Gastrocnemius medialis (tissue), 4 donors: ENCODE measurements around the gene ALPP.

ENCODE experiments used
- POLR2A ChIP-seq, 2 donors: fragments of 450-650 bp; IDR thresholded peaks; one replicate each; pipeline ENCODE4 v1.6.1; 2017; ENCODE audit warnings: antibody characterized with exemption in 2 of 2, mild to moderate bottlenecking in 2 of 2, moderate library complexity in 2 of 2
- TF ChIP-seq, protein P1 (sequence below), 5 experiments: fragments of 450-650 bp in 3 of 5; fragments of 200-600 bp in 2 of 5; sonication (generic) in 2 of 5; IDR thresholded peaks in 4 of 5; conservative IDR thresholded peaks in 1 of 5; 1 replicate in 4 of 5; 2 replicates in 1 of 5; pipeline ENCODE4 v1.5.1; 2016 to 2019; ENCODE audit warnings: antibody characterized with exemption in 5 of 5, mild to moderate bottlenecking in 3 of 5, moderate library complexity in 3 of 5

DNA sequence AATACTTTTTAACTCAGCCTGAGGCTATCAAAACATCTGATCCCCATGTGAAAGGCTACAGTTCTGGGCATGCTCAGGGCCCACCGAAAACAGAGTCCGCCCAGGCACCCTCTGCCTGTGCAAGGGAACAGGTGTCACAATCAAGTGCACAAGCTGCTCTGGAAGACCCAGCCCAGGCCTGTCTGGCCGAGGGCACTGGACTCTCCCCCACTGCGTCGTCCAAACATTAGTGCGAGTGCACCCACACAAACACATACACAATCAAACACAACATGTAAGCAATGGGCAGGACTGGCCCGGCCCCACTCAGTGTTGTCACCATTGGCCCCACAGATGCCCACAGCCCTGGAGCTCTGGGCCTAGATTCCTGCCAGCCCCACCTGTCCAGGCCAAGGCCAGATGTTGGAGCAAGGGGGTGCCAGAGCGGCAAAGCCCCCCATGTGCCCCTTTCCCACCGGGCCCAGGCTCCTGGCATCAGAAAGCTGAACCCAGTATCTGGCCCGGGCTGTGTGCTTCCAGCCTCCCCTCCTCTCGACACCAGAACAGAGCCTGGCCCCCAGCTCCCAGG is 27.5 kb downstream of the ALPP start:
- TF ChIP-seq POLR2A (IDR thresholded peaks at IDR 0.05) = no peak
- TF ChIP-seq, protein P1, sequence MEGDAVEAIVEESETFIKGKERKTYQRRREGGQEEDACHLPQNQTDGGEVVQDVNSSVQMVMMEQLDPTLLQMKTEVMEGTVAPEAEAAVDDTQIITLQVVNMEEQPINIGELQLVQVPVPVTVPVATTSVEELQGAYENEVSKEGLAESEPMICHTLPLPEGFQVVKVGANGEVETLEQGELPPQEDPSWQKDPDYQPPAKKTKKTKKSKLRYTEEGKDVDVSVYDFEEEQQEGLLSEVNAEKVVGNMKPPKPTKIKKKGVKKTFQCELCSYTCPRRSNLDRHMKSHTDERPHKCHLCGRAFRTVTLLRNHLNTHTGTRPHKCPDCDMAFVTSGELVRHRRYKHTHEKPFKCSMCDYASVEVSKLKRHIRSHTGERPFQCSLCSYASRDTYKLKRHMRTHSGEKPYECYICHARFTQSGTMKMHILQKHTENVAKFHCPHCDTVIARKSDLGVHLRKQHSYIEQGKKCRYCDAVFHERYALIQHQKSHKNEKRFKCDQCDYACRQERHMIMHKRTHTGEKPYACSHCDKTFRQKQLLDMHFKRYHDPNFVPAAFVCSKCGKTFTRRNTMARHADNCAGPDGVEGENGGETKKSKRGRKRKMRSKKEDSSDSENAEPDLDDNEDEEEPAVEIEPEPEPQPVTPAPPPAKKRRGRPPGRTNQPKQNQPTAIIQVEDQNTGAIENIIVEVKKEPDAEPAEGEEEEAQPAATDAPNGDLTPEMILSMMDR (IDR thresholded peaks at IDR 0.05 in 4 of 5, conservative IDR thresholded peaks at IDR 0.05 in 1 of 5) = no peak
